Measurements from ENCODE around the gene ZEB1. TPM values are rescaled to one million over a fixed set of nuclear protein-coding genes. Genes with fewer than 3 reads are reported as not detected.

Gene ZEB1
- total and polyA plus RNA-seq, 2 of the 8 experiments (the other 6 are each of a cell fraction or from before 2014, with no cell fraction given): 0.08 to 0.15 TPM

DNA sequence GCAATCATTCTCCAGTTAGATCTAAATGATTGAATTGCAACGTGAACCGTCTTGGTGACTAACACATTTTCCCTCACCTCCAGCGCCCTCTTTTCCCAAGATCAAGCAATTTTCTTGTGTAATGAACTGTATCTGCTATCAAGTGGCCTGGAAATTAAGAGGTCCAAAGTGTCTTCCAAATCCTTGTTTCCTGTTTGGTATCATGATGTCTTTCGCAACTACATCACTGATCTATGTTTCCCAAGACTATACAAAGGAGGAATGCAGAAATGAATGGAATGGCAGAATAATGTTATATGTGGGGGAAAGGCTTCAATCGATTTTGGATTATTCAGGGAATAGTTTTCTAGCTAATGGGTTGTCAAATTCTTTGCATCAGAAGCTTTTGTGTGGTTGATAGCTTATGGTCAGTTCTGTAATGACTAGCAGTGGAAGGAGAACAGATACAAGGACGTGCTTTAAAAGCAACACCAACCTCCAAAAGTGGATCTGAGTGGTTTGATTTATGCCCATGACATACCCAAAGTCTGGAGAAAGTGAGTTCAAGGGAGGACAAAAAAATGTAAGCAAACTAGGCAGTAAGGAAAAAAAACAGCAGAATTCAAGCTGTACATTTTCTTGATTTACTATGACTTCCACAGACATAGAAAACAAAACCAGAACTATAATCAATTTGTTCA is 14.6 kb upstream of the ZEB1 start:
- Histone ChIP-seq H3K56ac (replicated peaks; ENCODE audit: insufficient read length, low read depth, low read length) (no peak overlapping the region), H2BK15ac (ENCODE audit: low read length) (no peak overlapping the region), H4K5ac (ENCODE audit: insufficient read length, low read depth, low read length) (no peak overlapping the region), H3K79me2 (ENCODE audit: control insufficient read depth in 1 of 2, insufficient read depth in 2 of 2, low read length in 2 of 2) (no peaks in the 10 kb centered on the region), H4K8ac (ENCODE audit: extremely low read depth, insufficient read depth, low read length) (no peak overlapping the region), H3K23ac (ENCODE audit: insufficient read length) (no peak overlapping the region), H3K79me1 (ENCODE audit: low read depth, low read length) (no peaks in the 10 kb centered on the region), H3K4ac (replicated peaks; ENCODE audit: insufficient read length, low read depth, low read length) (no peak overlapping the region), H4K20me1 (replicated peaks in 1 of 2; ENCODE audit: control insufficient read depth in 1 of 2, insufficient read depth in 2 of 2, low read length in 2 of 2) (no peaks in the 10 kb centered on the region), H3K9ac (replicated peaks in 1 of 4; ENCODE audit: extremely low read depth in 1 of 4, low read depth in 3 of 4, low read length in 3 of 4) (no peak overlapping the region), H3K36me3 (ENCODE audit: control insufficient read depth in 2 of 4, insufficient read depth in 4 of 4, low read length in 3 of 4) (no peaks in the 10 kb centered on the region), H2BK20ac (ENCODE audit: low read length) (no peak overlapping the region), H2BK120ac (replicated peaks; ENCODE audit: low read depth, low read length) (no peak overlapping the region), H2AFZ (ENCODE audit: low read length) (no peak overlapping the region), H3K4me1 (replicated peaks in 1 of 4; ENCODE audit: control insufficient read depth in 3 of 4, insufficient read depth in 4 of 4, low read length in 3 of 4) (no peaks in the 10 kb centered on the region), H3K18ac (ENCODE audit: extremely low read depth, low read length) (no peak overlapping the region), H3K9me3 (ENCODE audit: insufficient read depth in 2 of 2, low read depth in 1 of 2, low read length in 1 of 2) (no peaks in the 10 kb centered on the region), H3K23me2 (ENCODE audit: low read depth, low read length) (no peaks in the 10 kb centered on the region), H4K91ac (replicated peaks; ENCODE audit: insufficient read length, low read length) (no peak overlapping the region), H3K27ac (ENCODE audit: low read depth, low read length) (no peak overlapping the region), H3K4me3 (ENCODE audit: extremely low read depth in 1 of 4, insufficient read depth in 2 of 4, low read depth in 3 of 4, low read length in 4 of 4) (no peak overlapping the region), H3K27me3 (replicated peaks in 1 of 4; ENCODE audit: control insufficient read depth in 3 of 4, extremely low read depth in 1 of 4, insufficient read depth in 3 of 4, low read length in 3 of 4) (no peaks in the 10 kb centered on the region), H3K4me2 (ENCODE audit: insufficient read depth in 1 of 2, low read depth in 2 of 2, low read length in 2 of 2) (no peak overlapping the region), H2BK5ac (ENCODE audit: low read depth, low read length) (no peak overlapping the region), H2AK5ac (ENCODE audit: low read depth, low read length) (no peak overlapping the region), H2BK12ac (ENCODE audit: low read depth, low read length) (no peak overlapping the region), H3K14ac (ENCODE audit: insufficient read length) (no peak overlapping the region)
- no peak for FAIRE-seq
- ChIA-PET POLR2A (ENCODE audit: partially characterized antibody) (no interaction called here), CTCF (ENCODE audit: partially characterized antibody) (interaction anchor here (1.6 kb wide), 1 partner anchor 116 kb away, joined by 3 read pairs; no protein-coding TSS in a partner anchor)
- TF ChIP-seq GABPA (IDR thresholded peaks at IDR 0.05; ENCODE audit: borderline replicate concordance, insufficient read depth, low read length): no peak
- peak; percentile 6 to 16; a peak in 1 of 4 replicates for TF ChIP-seq RAD21 (IDR thresholded peaks at IDR 0.05 in 1 of 2, conservative IDR thresholded peaks at IDR 0.05 in 1 of 2; ENCODE audit: low read depth in 2 of 2, low read length in 2 of 2)
- no peak for TF ChIP-seq GTF2F1 (IDR thresholded peaks at IDR 0.05; ENCODE audit: borderline replicate concordance, low read depth, low read length)
- 74% methylated on average over 6 of the region's 6 CpGs; no CpG with 5 or more reads in 1 of the 2 experiments for WGBS, 2 experiments (ENCODE audit: extremely low coverage in 1 of 2, insufficient coverage in 1 of 2, insufficient read length in 1 of 2, insufficient replicate concordance in 2 of 2, low coverage in 1 of 2, low lambda C conversion rate in 2 of 2, missing lambda C conversion rate in 1 of 2)
- DNase-seq (ENCODE audit: low read depth in 1 of 2, low spot score in 2 of 2): no peak
